Fibroblast of upper back skin (primary cell): ENCODE measurements around the gene MAB21L4.

ENCODE experiments used
- DNase-seq: peaks from one replicate; pipeline ENCODE4 v3.0.0-alpha.2; 2013

MAB21L4 gene

DNA sequence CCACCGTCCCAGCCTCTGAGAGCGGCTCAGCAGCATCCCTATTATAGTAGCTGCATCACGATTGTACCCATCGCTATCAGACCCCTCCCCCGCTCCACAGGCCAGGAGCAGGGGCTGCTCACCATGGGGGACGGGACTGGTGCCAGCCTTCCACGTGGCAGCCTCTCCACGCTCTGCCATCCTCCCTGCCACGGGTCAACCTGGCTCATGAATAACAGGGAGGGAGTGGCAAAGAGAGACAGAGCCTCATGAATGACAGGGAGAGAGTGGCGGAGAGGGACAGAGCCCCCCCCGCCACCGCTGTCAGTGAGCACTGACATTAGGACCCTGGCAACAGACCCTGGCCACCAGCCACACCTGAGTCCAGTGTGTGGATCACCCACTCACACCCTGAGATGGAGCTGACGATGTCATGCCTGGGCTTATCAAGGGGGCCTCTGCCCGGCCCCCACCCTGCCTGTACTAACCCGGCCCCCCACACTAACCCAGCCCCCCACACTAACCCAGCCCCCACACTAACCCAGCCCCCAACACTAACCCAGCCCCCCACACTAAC is 27.1 kb upstream of the MAB21L4 start:
- no peak for DNase-seq

DNA sequence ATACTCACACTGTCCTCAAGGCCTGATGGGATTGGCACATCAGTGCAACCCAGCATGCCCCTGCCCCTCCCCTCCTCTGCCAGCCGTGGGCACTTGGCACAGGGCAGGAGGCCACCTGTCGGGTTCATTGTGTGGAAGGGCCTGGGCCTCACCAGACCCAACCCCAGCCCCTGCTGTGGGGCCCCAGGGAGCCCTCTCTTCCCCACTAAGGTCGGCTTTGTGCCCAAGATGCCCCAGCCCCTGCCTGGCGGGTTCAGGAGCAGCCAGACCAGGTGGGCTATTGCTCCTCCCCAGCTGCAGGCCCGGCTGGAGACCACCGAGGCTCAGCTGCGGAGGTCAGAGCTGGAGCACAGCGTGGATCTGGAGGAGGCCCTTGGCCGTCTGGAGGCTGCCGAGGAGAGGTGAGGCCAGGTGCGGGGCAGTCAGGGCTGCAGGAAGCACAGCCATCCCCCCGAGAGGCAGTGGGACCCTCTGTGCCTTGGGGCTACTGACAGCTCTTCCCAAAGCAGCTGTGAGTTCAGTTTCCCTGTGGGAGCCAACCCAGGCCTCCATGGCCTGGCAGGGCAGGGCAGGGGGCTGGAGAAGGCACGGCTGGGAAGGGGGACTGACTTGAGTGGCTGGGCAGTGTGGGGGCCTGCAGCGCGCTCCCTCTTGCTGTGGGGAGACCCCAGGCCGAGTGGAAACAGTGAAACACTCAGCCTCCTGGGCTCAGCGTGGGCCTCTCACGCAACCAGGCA is 26.5 kb upstream of the MAB21L4 start:
- DNase-seq = no peak

GRCh38 chr2:240921995-240922244 is 26.0 kb upstream of the MAB21L4 start:
- DNase-seq = no peak

GRCh38 chr2:240921311-240921994 is 25.5 kb upstream of the MAB21L4 start:
- peak; percentile 96 for DNase-seq

- DNase-seq = no peak
Measured at GRCh38 chr2:240920783-240921231, 24.9 kb upstream of the MAB21L4 start.

- DNase-seq = no peak
Measured at GRCh38 chr2:240919786-240920782, 24.1 kb upstream of the MAB21L4 start.

DNA sequence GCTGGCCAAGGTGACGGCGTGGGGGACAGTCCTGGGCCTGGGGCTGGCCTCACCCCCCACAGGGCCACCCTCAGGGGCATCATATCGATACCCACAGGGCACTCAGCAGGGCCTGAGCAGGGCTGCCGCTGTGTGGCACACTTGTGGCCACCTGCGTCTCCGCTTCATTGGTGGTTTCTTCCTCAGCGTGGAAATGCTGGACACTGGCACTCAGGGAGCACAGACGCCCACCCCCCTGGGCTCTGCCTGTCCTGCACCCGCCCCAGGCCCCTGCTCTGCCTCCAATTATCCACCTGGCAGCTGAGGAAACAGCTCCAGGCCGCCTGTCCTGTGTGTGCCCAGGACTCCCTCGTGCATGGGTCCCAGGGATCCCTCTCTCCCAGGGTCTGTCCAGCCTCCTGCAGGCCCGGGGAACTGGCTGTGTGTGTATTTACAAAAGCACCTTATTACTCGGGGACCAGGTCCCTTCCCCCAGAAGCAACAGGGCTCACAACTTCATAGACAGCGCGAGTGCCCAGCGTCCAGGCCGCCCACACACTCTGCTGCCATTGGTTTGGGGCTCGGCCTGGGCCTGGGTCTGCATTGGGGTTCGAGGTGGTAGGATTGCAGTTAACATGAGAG is 23.3 kb upstream of the MAB21L4 start:
- DNase-seq = no peak

GRCh38 chr2:240918258-240919091 is 22.5 kb upstream of the MAB21L4 start:
- no peak for DNase-seq

DNA sequence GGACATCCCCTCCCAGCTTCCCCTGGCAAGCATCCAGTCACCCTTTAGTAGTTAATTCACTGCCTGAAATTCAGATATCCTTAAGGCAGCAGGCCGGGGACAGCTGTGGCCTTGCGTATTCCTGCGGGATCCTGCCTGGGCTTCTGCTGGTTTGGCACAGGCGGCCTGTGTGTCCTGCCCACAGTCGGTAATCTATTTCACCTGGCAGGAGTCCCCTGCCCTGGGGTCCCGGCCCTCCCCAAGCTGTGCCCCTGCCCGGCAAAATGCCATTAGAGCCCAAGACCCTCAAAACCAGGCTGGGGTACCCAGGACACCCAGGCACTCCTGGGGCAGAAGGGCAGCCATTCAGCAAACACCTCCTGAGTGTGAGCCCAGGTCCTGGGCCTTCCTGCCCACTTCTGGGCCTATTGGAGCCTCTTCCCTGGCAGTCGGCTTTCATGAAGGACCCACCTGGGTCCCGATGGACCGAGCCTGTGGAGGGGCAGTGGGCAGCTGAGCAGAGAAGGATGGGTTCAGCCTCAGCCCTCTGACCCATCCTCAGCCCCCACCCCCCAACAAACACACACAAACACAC is 21.8 kb upstream of the MAB21L4 start:
- no peak for DNase-seq

GRCh38 chr2:240917009-240917683 is 21.2 kb upstream of the MAB21L4 start:
- DNase-seq = no peak

DNA sequence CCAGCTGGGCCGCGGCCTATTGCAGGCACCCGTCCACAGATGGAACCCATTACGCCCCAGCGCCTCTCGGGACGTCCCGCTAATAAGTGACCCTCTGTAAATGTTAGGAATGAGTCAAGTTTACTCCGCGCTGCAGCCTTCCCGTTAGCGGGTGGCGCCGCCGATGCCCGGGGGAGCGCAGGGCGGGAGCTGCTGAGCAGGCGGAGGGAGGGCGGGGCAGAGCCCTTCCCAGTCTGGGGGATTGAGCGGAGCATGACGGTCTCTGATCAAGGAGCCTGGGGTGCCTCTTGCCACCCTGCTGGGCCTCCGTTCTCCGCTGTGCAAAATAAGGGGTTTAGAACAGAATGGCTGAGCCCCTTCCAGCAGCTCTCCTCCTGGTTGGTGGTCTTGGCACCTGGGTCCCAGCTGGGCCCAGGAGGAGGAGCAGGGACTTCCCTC is 20.6 kb upstream of the MAB21L4 start:
- DNase-seq = peak; percentile 91

DNA sequence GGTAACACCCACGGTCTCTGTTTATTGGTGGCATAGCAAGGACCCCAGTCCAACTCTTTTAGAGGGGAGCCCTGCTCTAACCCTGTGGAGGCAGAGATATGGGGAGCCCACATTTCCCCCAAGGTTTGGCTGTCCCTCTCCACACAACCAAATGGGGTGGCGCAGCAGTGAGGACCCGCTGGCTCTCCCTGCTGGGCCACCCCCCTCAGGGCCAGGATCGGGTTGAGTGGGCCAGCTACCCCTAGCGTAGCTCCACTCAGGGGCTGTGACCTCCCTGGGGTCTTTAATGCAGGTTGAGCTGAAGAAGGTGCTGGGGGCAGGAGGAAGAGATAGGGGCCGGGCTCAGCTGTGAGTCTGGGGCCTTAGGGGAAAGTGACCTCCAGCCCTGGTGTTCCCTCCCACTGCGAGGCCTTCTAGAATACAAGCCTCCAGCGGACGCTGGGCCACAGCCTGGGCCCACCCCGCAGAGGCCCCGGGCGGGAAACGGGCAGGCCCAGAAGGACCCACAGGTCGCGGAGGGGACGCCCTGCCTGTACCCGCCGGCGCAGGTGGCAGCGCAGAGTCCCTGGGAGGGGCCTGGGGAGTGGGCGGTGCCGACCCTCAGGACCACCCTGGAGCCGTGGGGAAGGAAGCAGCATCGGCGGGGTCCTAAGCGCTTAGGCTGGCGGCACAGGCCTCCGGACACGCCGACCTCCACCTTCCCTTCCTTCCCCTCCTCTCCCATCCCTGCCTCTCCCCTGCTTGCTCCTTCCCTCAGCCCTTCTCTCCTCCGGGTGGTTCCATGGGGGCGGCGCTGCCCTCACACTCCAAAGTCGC is 19.8 kb upstream of the MAB21L4 start:
- DNase-seq = no peak

GRCh38 chr2:240914645-240915525 is 18.9 kb upstream of the MAB21L4 start:
- no peak for DNase-seq

GRCh38 chr2:240913810-240914644 is 18.1 kb upstream of the MAB21L4 start:
- DNase-seq = peak; percentile 44

- DNase-seq = peak; percentile 35
Measured at GRCh38 chr2:240912878-240913809, 17.2 kb upstream of the MAB21L4 start.

DNA sequence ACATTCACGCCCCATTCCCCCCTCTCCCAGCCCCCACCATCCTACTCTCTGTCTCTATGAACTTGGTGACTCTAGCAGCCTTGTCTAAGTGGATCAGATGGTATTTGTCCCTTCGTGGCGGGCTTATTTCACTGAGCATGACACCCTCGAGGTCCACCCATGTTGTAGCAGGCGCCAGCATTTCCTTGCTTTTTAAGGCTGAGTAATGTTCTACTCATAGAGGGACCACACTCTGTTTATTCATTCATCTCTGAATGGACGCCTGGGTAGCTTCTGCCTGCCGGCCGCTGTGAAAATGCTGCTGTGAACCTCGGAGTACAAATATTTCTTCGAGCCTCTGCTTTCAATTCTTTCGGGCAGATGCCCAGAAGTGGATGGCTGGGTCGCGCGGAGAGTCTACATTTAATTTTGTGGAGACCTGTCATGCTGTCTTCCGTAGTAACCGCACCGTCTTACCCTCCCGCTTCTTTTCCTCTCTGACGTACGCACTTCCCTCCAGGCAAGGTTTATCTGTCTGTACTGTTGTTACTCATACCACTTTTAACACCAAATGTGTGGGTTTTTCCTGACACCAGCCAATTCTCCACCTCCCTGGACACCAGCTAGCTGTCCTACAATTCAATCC is 15.8 kb upstream of the MAB21L4 start:
- no peak for DNase-seq
